PFSK-1 (cell line): ENCODE data around the gene EFCAB6.

Experiments
- FOXP2 ChIP-seq: optimal IDR thresholded peaks from 2 replicates; pipeline ENCODE3; 2011; ENCODE audit warnings: borderline replicate concordance, control low read depth, inconsistent platforms; ENCODE audit not compliant: insufficient read depth; ENCODE audit errors: extremely low read length, extremely low read depth
- POLR2AphosphoS5 ChIP-seq: IDR thresholded peaks from 2 replicates; pipeline ENCODE4 v1.6.1; 2012; ENCODE audit warnings: low read depth, mild to moderate bottlenecking, control low read depth, low read length, moderate library complexity
- REST ChIP-seq, 2 experiments: IDR thresholded peaks; 2 replicates each; pipeline versions ENCODE4 v1.6.1 to v1.8.0; 2011 to 2012; ENCODE audit warnings: low read depth in 2 of 2, low read length in 2 of 2, control low read depth in 1 of 2, inconsistent platforms in 1 of 2, mild to moderate bottlenecking in 1 of 2, moderate library complexity in 1 of 2; ENCODE audit not compliant: insufficient read depth in 1 of 2
- SIN3A ChIP-seq: IDR thresholded peaks from 2 replicates; pipeline ENCODE4 v1.6.1; 2012; ENCODE audit warnings: mild to moderate bottlenecking, low read length, moderate library complexity, borderline replicate concordance; ENCODE audit not compliant: insufficient read depth
- TAF1 ChIP-seq: IDR thresholded peaks from 2 replicates; pipeline ENCODE4 v1.6.1; 2012; ENCODE audit warnings: low read length, control low read depth, borderline replicate concordance; ENCODE audit not compliant: insufficient read depth

Gene EFCAB6

GRCh38 chr22:43669190-43669589 is 142.9 kb downstream of the EFCAB6 start:
- TF ChIP-seq POLR2AphosphoS5 (no peak), REST (IDR thresholded peaks at IDR 0.05; ENCODE audit: insufficient read depth in 1 of 2, low read depth in 2 of 2, low read length in 2 of 2) (no peak), FOXP2 (no peak), TAF1 (no peak), SIN3A (no peak)

- TF ChIP-seq FOXP2, result no peak
- TF ChIP-seq REST (IDR thresholded peaks at IDR 0.05; ENCODE audit: insufficient read depth in 1 of 2, low read depth in 2 of 2, low read length in 2 of 2), result no peak
- no peak for TF ChIP-seq TAF1
- no peak for TF ChIP-seq SIN3A
- no peak for TF ChIP-seq POLR2AphosphoS5
Measured at GRCh38 chr22:43667656-43668055, 144.4 kb downstream of the EFCAB6 start.

- TF ChIP-seq POLR2AphosphoS5 (no peak), TAF1 (no peak), REST (IDR thresholded peaks at IDR 0.05; ENCODE audit: insufficient read depth in 1 of 2, low read depth in 2 of 2, low read length in 2 of 2) (no peak), FOXP2 (no peak), SIN3A (no peak)
Measured at GRCh38 chr22:43666457-43666856, 145.6 kb downstream of the EFCAB6 start.

GRCh38 chr22:43658823-43659222 is 153.3 kb downstream of the EFCAB6 start:
- TF ChIP-seq TAF1, result no peak
- no peak for TF ChIP-seq POLR2AphosphoS5
- TF ChIP-seq SIN3A, result no peak

GRCh38 chr22:43654271-43654670 is 157.8 kb downstream of the EFCAB6 start:
- TF ChIP-seq FOXP2 (no peak), SIN3A (no peak), POLR2AphosphoS5 (no peak), TAF1 (no peak)

DNA sequence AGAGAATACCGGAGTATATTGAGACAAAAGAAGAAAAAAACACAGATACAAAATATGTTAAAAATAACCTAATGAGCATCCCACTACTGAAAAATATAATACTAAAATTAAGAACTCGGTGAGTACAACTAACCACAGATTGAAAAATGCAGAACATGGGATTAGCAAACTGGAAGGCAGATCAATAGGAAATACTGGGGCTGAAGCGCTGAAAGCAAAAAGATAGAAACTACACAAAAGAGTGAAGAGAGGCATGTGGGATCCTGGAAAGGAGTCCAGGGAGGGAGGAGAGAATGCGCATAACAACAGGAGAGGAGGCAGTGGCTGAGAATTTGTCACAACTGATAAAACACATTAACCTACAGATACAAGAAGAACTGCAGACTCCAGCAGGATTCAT is 159.3 kb downstream of the EFCAB6 start:
- no peak for TF ChIP-seq REST (IDR thresholded peaks at IDR 0.05; ENCODE audit: insufficient read depth in 1 of 2, low read depth in 2 of 2, low read length in 2 of 2)
- TF ChIP-seq POLR2AphosphoS5, result no peak
- no peak for TF ChIP-seq TAF1
- no peak for TF ChIP-seq SIN3A
- no peak for TF ChIP-seq FOXP2
